MM.1S (cell line): ENCODE measurements around the gene TRIM52.

Source experiments
- DNase-seq: peaks from one replicate; pipeline ENCODE4 v3.0.0-alpha.2; 2015
- H2AFZ ChIP-seq: fragments of 300-600 bp; sonication (generic); 2 replicates; pipeline ENCODE4 v1.6.0; 2016; ENCODE audit warnings: antibody characterized with exemption, low read length
- H3F3A ChIP-seq: fragments of 300-600 bp; sonication (generic); 2 replicates; pipeline ENCODE4 v1.6.1; 2016; ENCODE audit warnings: mild to moderate bottlenecking, antibody characterized with exemption, low read length, moderate library complexity, mixed read lengths; ENCODE audit not compliant: insufficient read depth
- H3K27ac ChIP-seq: fragments of 300-600 bp; sonication (generic); 2 replicates; pipeline ENCODE4 v1.5.1; 2016; ENCODE audit warnings: mild to moderate bottlenecking, low read length
- H3K27me3 ChIP-seq: fragments of 300-600 bp; sonication (generic); replicated peaks from 2 replicates; pipeline ENCODE4 v1.6.0; 2016; ENCODE audit warnings: low read length; ENCODE audit not compliant: insufficient read depth
- H3K36me3 ChIP-seq: fragments of 300-600 bp; sonication (generic); replicated peaks from 2 replicates; pipeline ENCODE4 v1.6.1; 2016; ENCODE audit warnings: mild to moderate bottlenecking, low read length, mixed read lengths; ENCODE audit not compliant: insufficient read depth
- H3K4me1 ChIP-seq: fragments of 300-600 bp; sonication (generic); 2 replicates; pipeline ENCODE4 v1.6.1; 2016; ENCODE audit warnings: low read length, mixed read lengths
- H3K4me2 ChIP-seq: fragments of 300-600 bp; sonication (generic); 2 replicates; pipeline ENCODE4 v1.6.0; 2016; ENCODE audit warnings: low read depth, low read length
- H3K4me3 ChIP-seq: fragments of 300-600 bp; sonication (generic); 2 replicates; pipeline ENCODE4 v1.5.1; 2016; ENCODE audit warnings: low read length, mixed read lengths
- H3K79me2 ChIP-seq: fragments of 300-600 bp; sonication (generic); 2 replicates; pipeline ENCODE4 v1.6.1; 2016; ENCODE audit warnings: mixed run types, low read length, mixed read lengths
- H3K9ac ChIP-seq: fragments of 300-600 bp; sonication (generic); 2 replicates; pipeline ENCODE4 v1.6.1; 2016; ENCODE audit warnings: low read length, mixed read lengths
- H3K9me2 ChIP-seq: fragments of 300-600 bp; sonication (generic); replicated peaks from 2 replicates; pipeline ENCODE4 v1.6.1; 2016; ENCODE audit warnings: mild to moderate bottlenecking, low read length, mixed read lengths; ENCODE audit not compliant: insufficient read depth
- H3K9me3 ChIP-seq: fragments of 300-600 bp; sonication (generic); replicated peaks from 2 replicates; pipeline ENCODE4 v1.6.1; 2016; ENCODE audit warnings: mild to moderate bottlenecking, low read length, mixed read lengths; ENCODE audit not compliant: insufficient read depth
- H4K20me1 ChIP-seq: fragments of 300-600 bp; sonication (generic); 2 replicates; pipeline ENCODE4 v1.6.1; 2016; ENCODE audit warnings: mild to moderate bottlenecking, low read length, moderate library complexity, mixed read lengths; ENCODE audit not compliant: insufficient read depth
- CTCF ChIP-seq: fragments of 300-600 bp; sonication (generic); IDR thresholded peaks from 2 replicates; pipeline ENCODE4 v1.5.1; 2016; ENCODE audit warnings: antibody characterized with exemption, low read length, mixed read lengths
- EZH2 ChIP-seq: fragments of 300-600 bp; sonication (generic); optimal IDR thresholded peaks from 2 replicates; pipeline ENCODE3; 2017; ENCODE audit warnings: low read depth, mild to moderate bottlenecking, antibody characterized with exemption, low read length, mixed read lengths
- EZH2phosphoT487 ChIP-seq: fragments of 300-600 bp; sonication (generic); IDR thresholded peaks from 2 replicates; pipeline ENCODE4 v1.6.1; 2018; ENCODE audit warnings: antibody characterized with exemption, low read length

Gene TRIM52

GRCh38 chr5:181237729-181238385 lies 23.1 kb downstream of the TRIM52 start:
- peaks cover 12% of the 10 kb centered on the region for H3K4me1 ChIP-seq
- H3K27me3 ChIP-seq = no peaks in the 10 kb centered on the region
- no peaks in the 10 kb centered on the region for H3K9me2 ChIP-seq
- H3K79me2 ChIP-seq = peaks cover 55% of the 10 kb centered on the region
- no peak overlapping the region for H3K4me2 ChIP-seq
- H3K9me3 ChIP-seq = no peaks in the 10 kb centered on the region
- H3F3A ChIP-seq = peaks cover 71% of the 10 kb centered on the region
- no peak overlapping the region for H3K9ac ChIP-seq
- DNase-seq = no peak
- H4K20me1 ChIP-seq = peaks cover 34% of the 10 kb centered on the region
- H3K4me3 ChIP-seq = no peak overlapping the region
- no peak overlapping the region for H3K27ac ChIP-seq
- H2AFZ ChIP-seq = no peak overlapping the region
- peaks cover 44% of the 10 kb centered on the region for H3K36me3 ChIP-seq
- TF ChIP-seq EZH2phosphoT487 (no peak), CTCF (no peak), EZH2 (no peak)

GRCh38 chr5:181236954-181237641 lies 23.8 kb downstream of the TRIM52 start:
- no peak overlapping the region for H3K27ac ChIP-seq
- peaks cover 63% of the 10 kb centered on the region for H3F3A ChIP-seq
- peaks cover 9% of the 10 kb centered on the region for H3K4me1 ChIP-seq
- H3K9me2 ChIP-seq = no peaks in the 10 kb centered on the region
- peaks cover 48% of the 10 kb centered on the region for H3K79me2 ChIP-seq
- peaks cover 43% of the 10 kb centered on the region for H3K36me3 ChIP-seq
- peaks cover 32% of the 10 kb centered on the region for H4K20me1 ChIP-seq
- no peak overlapping the region for H3K4me2 ChIP-seq
- TF ChIP-seq CTCF (no peak), EZH2 (no peak), EZH2phosphoT487 (no peak)
- no peak for DNase-seq
- H3K9me3 ChIP-seq = no peaks in the 10 kb centered on the region
- no peak overlapping the region for H3K4me3 ChIP-seq
- H3K9ac ChIP-seq = no peak overlapping the region
- H3K27me3 ChIP-seq = no peaks in the 10 kb centered on the region
- no peak overlapping the region for H2AFZ ChIP-seq

- H4K20me1 ChIP-seq = peaks cover 27% of the 10 kb centered on the region; the same call in 1 of the 2 replicates
- no peak overlapping the region for H3K27ac ChIP-seq
- peaks cover 42% of the 10 kb centered on the region for H3K79me2 ChIP-seq
These were observed 24.5 kb downstream of the TRIM52 start for GRCh38 chr5:181236471-181236870.

More at GRCh38 chr5:181236471-181236870, 24.5 kb downstream of the TRIM52 start:
- Histone ChIP-seq H3K9ac (no peak overlapping the region), H3K9me3 (no peaks in the 10 kb centered on the region), H2AFZ (no peak overlapping the region), H3K27me3 (no peaks in the 10 kb centered on the region), H3K4me3 (no peak overlapping the region), H3K4me2 (no peak overlapping the region), H3K4me1 (peaks cover 3% of the 10 kb centered on the region), H3K9me2 (no peaks in the 10 kb centered on the region), H3F3A (peaks cover 57% of the 10 kb centered on the region), H3K36me3 (peaks cover 37% of the 10 kb centered on the region)
- DNase-seq = no peak
- no peak for TF ChIP-seq EZH2phosphoT487
- TF ChIP-seq EZH2 = no peak
- no peak for TF ChIP-seq CTCF
